Suprapubic skin (tissue), 4 donors: ENCODE data around the gene TOP1. TPM values are rescaled to one million over a fixed set of nuclear protein-coding genes. Genes with fewer than 3 reads are reported as not detected.

Experiments used
- DNase-seq, 2 donors: peaks; one replicate each; pipeline ENCODE4 v3.0.0-alpha.2; 2019; ENCODE audit warnings: low spot score in 2 of 2
- H3K27ac ChIP-seq: fragments of 200-600 bp; sonication (generic); one replicate; pipeline ENCODE4 v1.5.1; 2019
- H3K27me3 ChIP-seq: fragments of 200-600 bp; sonication (generic); one replicate; pipeline ENCODE4 v1.5.1; 2019
- H3K36me3 ChIP-seq: fragments of 200-600 bp; sonication (generic); one replicate; pipeline ENCODE4 v1.5.1; 2019
- H3K4me1 ChIP-seq: fragments of 200-600 bp; sonication (generic); one replicate; pipeline ENCODE4 v1.5.1; 2019
- H3K4me3 ChIP-seq: fragments of 200-600 bp; sonication (generic); one replicate; pipeline ENCODE4 v1.5.1; 2019; ENCODE audit warnings: mild to moderate bottlenecking
- H3K9me3 ChIP-seq: fragments of 200-600 bp; sonication (generic); one replicate; pipeline ENCODE4 v1.5.1; 2019
- CTCF ChIP-seq, 2 donors: fragments of 200-600 bp in 1 of 2; fragments of 450-650 bp in 1 of 2; sonication (generic) in 1 of 2; IDR thresholded peaks; one replicate each; pipeline ENCODE4 v1.5.1; 2016 to 2019; ENCODE audit warnings: antibody characterized with exemption in 2 of 2, mild to moderate bottlenecking in 1 of 2, moderate library complexity in 1 of 2
- EP300 ChIP-seq: sonication (generic); formaldehyde crosslinking; IDR thresholded peaks from one replicate; pipeline ENCODE4 v1.6.1; 2017; ENCODE audit warnings: antibody characterized with exemption
- POLR2A ChIP-seq, 2 donors: fragments of 450-650 bp; IDR thresholded peaks; one replicate each; pipeline ENCODE4 v1.6.1; 2017; ENCODE audit warnings: antibody characterized with exemption in 2 of 2, mild to moderate bottlenecking in 2 of 2, moderate library complexity in 2 of 2
- POLR2AphosphoS5 ChIP-seq, 3 donors: sonication (generic); formaldehyde crosslinking; IDR thresholded peaks; one replicate each; pipeline ENCODE4 v1.6.1; 2017; ENCODE audit warnings: antibody characterized with exemption in 3 of 3
- WGBS: methylation state at CpG from one replicate; pipeline ENCODE4 v1.1.5; 2018; 5-methylcytosine and 5-hydroxymethylcytosine counted together
- total RNA-seq, 4 donors: library from RNA; depleted of rRNA; stranded (reverse); fragments of >200 nt; gene quantifications; one replicate each; pipeline ENCODE4 v1.1.0, GENCODE V29; 2016

The TOP1 gene
- total RNA-seq, 4 donors from 2014 or later = 25.8 to 32.6 (median 32.0) TPM

- Histone ChIP-seq H3K27ac (peak overlapping the region; percentile 98), H3K4me3 (peak overlapping the region; percentile 93), H3K4me1 (peaks cover 89% of the 10 kb centered on the region), H3K9me3 (no peaks in the 10 kb centered on the region), H3K27me3 (no peaks in the 10 kb centered on the region), H3K36me3 (no peaks in the 10 kb centered on the region)
- 1% methylated on average over 19 of the region's 66 CpGs for WGBS
- peak; percentile 85 to 89 for DNase-seq
- TF ChIP-seq EP300 (no peak), POLR2A (IDR thresholded peaks at IDR 0.05) (no peak), CTCF (IDR thresholded peaks at IDR 0.05) (no peak), POLR2AphosphoS5 (IDR thresholded peaks at IDR 0.05) (no peak)
These were observed 109.2 kb downstream of the TOP1 start for GRCh38 chr20:41137614-41138474.

- no peak for DNase-seq
- TF ChIP-seq POLR2AphosphoS5 (IDR thresholded peaks at IDR 0.05) (no peak), EP300 (no peak), POLR2A (IDR thresholded peaks at IDR 0.05) (no peak), CTCF (IDR thresholded peaks at IDR 0.05) (no peak)
- WGBS = 38% methylated on average over 12 of the region's 12 CpGs
These were observed 110.0 kb downstream of the TOP1 start for GRCh38 chr20:41138475-41139226.

DNA sequence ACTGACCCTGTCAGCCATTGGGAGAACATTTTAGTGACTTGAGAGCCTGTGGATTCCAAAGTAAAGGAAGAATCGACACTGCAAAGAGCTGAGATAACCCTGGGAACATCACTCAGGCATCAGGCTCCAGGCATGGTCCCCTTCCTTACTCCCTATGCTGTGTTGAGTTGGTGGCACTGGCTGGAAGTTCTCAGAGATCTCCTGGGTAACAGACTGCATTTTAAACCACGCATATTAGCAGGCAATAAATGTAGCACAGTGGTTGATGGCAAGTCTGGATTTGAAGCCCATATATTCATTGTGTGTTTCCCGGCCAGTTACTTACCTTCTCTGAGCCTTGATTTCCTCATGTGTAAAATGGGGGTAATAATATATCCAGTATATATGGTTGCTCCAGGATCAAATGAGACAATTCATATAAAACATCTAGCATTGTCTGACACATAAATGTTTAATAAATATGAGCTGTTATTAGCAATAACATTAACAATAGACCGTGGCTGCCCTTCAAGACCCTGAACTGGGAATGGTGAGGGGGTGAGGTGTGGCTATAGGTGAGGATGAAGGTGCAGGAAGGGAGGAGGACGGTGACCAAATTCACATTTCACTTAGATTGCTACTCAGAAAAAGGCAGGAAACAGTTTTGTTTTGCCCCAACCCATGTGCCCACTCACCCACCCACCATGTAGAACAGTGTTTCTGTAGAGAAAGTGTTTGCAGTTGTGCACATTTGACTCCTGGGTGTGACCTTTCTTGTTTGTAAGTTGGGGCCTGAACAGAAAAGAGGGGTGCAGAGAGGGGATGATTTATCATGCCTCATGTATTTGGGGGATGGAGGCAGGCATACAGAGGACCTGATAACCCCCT is 110.8 kb downstream of the TOP1 start:
- WGBS = 43% methylated on average over 4 of the region's 5 CpGs
- no peak for DNase-seq
- H3K27me3 ChIP-seq = no peaks in the 10 kb centered on the region
- peaks cover 83% of the 10 kb centered on the region for H3K4me1 ChIP-seq
- no peaks in the 10 kb centered on the region for H3K36me3 ChIP-seq
- H3K9me3 ChIP-seq = no peaks in the 10 kb centered on the region
- TF ChIP-seq POLR2A (IDR thresholded peaks at IDR 0.05) (no peak), POLR2AphosphoS5 (IDR thresholded peaks at IDR 0.05) (no peak), EP300 (no peak), CTCF (IDR thresholded peaks at IDR 0.05) (no peak)
- H3K27ac ChIP-seq = peak overlapping the region; percentile 98
- peak overlapping the region; percentile 93 for H3K4me3 ChIP-seq

More at GRCh38 chr20:41138475-41139226, 110.0 kb downstream of the TOP1 start:
- Histone ChIP-seq H3K4me1 (peaks cover 88% of the 10 kb centered on the region), H3K4me3 (peak overlapping the region; percentile 93), H3K27ac (peak overlapping the region; percentile 98), H3K27me3 (no peaks in the 10 kb centered on the region), H3K36me3 (no peaks in the 10 kb centered on the region), H3K9me3 (no peaks in the 10 kb centered on the region)

DNA sequence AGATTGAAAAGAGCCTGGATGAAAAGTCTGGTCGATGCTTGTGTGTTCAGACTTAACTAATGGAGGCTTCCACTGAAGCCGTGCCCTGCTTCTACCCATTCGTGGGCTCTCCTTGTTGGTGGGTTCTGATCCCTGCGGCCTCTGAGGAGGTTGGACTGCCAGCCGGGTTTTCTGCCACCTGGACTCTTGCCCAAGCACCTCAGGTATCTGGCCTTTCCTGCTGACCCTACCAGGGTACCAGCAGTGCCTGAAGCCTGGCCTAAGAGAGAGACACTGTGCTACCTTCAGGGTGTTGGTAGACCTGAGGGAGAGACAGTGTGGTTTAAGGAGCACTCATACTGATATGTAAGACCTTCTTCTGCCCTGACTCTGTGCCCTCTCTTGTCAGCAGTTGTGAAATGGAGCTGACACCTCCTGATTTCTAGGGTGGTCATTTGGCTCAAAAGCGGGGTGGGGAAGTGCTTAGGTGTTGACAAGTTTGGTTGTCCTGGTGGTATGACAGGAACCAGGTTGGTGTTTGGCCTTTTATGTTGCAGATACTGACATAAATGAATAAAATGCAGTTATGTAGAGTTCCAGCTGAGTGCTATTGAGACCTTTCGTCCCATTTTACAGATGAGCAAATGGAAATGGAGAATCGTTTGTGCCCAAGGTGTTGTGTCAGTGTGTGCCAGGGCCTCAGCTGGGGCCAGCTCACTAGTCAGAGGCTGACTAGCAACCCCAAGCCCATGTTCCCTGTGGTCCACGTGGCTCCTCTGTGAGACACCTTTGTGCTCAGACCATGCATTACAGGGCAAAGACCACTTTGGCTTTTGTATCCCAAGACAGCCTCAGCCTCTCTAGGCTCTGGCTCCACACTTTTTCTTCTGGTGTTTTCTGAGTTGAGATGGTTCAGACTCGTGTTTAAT is 111.9 kb downstream of the TOP1 start:
- no peak for DNase-seq
- TF ChIP-seq EP300 (no peak), POLR2AphosphoS5 (IDR thresholded peaks at IDR 0.05) (no peak), CTCF (IDR thresholded peaks at IDR 0.05) (no peak), POLR2A (IDR thresholded peaks at IDR 0.05) (no peak)
- Histone ChIP-seq H3K9me3 (no peaks in the 10 kb centered on the region), H3K4me3 (peak overlapping the region; percentile 93), H3K4me1 (peaks cover 81% of the 10 kb centered on the region), H3K27ac (peak overlapping the region; percentile 11), H3K27me3 (no peaks in the 10 kb centered on the region), H3K36me3 (no peaks in the 10 kb centered on the region)
- WGBS = 68% methylated on average over 8 of the region's 10 CpGs
